Mesendoderm (in vitro differentiated cells): ENCODE measurements around the gene PPP1R12B. TPM values are rescaled to one million over a fixed set of nuclear protein-coding genes. Genes with fewer than 3 reads are reported as not detected.
A peak's percentile ranks its signal among the peaks of the same experiment; 100 is the strongest.

ENCODE experiments used
- DNase-seq: peaks from one replicate; pipeline ENCODE4 v3.0.0; 2013
- H2AK5ac ChIP-seq: 2 replicates; pipeline ENCODE4 v1.6.1; 2013; ENCODE audit warnings: low read length, inconsistent platforms
- H2BK120ac ChIP-seq: 2 replicates; pipeline ENCODE4 v1.6.1; 2013; ENCODE audit warnings: low read depth, mild to moderate bottlenecking, low read length, moderate library complexity, mixed read lengths
- H2BK15ac ChIP-seq: replicated peaks from 2 replicates; pipeline ENCODE4 v1.6.1; 2013; ENCODE audit warnings: low read depth, mild to moderate bottlenecking, moderate library complexity
- H2BK5ac ChIP-seq: 2 replicates; pipeline ENCODE4 v1.6.1; 2013; ENCODE audit warnings: low read length, inconsistent platforms
- H3K18ac ChIP-seq: 2 replicates; pipeline ENCODE4 v1.6.1; 2013; ENCODE audit warnings: mild to moderate bottlenecking, low read length, mixed read lengths
- H3K23ac ChIP-seq: one replicate; pipeline ENCODE4 v1.6.1; 2013; ENCODE audit warnings: low read length
- H3K27ac ChIP-seq: 2 replicates; pipeline ENCODE4 v1.5.1; 2013; ENCODE audit warnings: low read depth, mild to moderate bottlenecking, inconsistent platforms, low read length, moderate library complexity
- H3K27me3 ChIP-seq: 2 replicates; pipeline ENCODE4 v1.6.1; 2013; ENCODE audit warnings: low read length, control low read depth, mild to moderate bottlenecking, inconsistent platforms; ENCODE audit not compliant: insufficient read depth, poor library complexity
- H3K36me3 ChIP-seq: 2 replicates; pipeline ENCODE4 v1.6.1; 2013; ENCODE audit warnings: low read length, inconsistent platforms; ENCODE audit not compliant: control insufficient read depth, insufficient read depth
- H3K4ac ChIP-seq: one replicate; pipeline ENCODE4 v1.6.1; 2013; ENCODE audit warnings: low read depth, mild to moderate bottlenecking, low read length, moderate library complexity
- H3K4me1 ChIP-seq: 2 replicates; pipeline ENCODE4 v1.6.1; 2013; ENCODE audit warnings: low read depth, low read length, inconsistent platforms; ENCODE audit not compliant: control insufficient read depth
- H3K4me2 ChIP-seq: 2 replicates; pipeline ENCODE4 v1.6.1; 2013; ENCODE audit warnings: low read length
- H3K4me3 ChIP-seq: 2 replicates; pipeline ENCODE4 v1.5.1; 2013; ENCODE audit warnings: mild to moderate bottlenecking, low read length
- H3K56ac ChIP-seq: one replicate; pipeline ENCODE4 v1.6.1; 2013; ENCODE audit warnings: low read length
- H3K79me1 ChIP-seq: 2 replicates; pipeline ENCODE4 v1.6.1; 2013; ENCODE audit warnings: low read length, inconsistent platforms
- H3K79me2 ChIP-seq: 2 replicates; pipeline ENCODE4 v1.6.1; 2013; ENCODE audit warnings: mild to moderate bottlenecking, low read length; ENCODE audit not compliant: control insufficient read depth, insufficient read depth
- H3K9ac ChIP-seq: 2 replicates; pipeline ENCODE4 v1.6.1; 2013; ENCODE audit warnings: low read length, inconsistent platforms
- H4K5ac ChIP-seq: one replicate; pipeline ENCODE4 v1.6.1; 2013; ENCODE audit warnings: low read length
- H4K8ac ChIP-seq: one replicate; pipeline ENCODE4 v1.6.1; 2013; ENCODE audit warnings: low read depth, mild to moderate bottlenecking, control low read depth, low read length, moderate library complexity
- WGBS: extraction: QIAGEN DNeasy Blood & Tissue Kit; methylation state at CpG from one replicate; pipeline ENCODE4 v1.1.7; 2013; ENCODE audit warnings: low lambda C conversion rate, missing lambda C conversion rate; ENCODE audit not compliant: insufficient coverage; ENCODE audit errors: extremely low coverage; 5-methylcytosine and 5-hydroxymethylcytosine counted together
- small RNA-seq: library from polyadenylated mRNA; stranded (forward); fragments of <200 nt; extraction: miRNeasy Mini kit (QIAGEN cat#:217004); gene quantifications from one replicate; pipeline ENCODE3, GENCODE V24; 2013; ENCODE audit not compliant: insufficient read depth

Gene PPP1R12B

DNA sequence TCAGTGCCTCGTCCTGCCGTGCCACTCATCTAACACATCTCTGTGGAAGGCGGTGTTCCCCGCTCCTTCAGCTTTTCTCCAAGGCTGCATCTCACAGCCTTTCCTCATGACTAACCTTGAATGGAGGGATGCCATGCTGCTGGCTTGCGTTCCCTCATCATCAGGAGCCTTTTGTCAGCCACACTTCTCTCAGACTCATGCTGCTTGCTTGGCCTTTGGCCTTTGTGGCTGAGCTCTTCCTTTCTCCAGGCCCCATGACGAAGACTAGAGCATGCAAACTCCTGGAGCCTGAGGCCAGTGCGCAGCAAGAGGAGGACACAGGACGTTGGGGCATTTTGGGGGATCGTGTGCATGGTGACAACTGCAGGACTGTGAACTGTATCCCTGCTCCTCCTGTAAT is 291.0 kb downstream of the PPP1R12B start:
- Histone ChIP-seq H3K79me1 (no peaks in the 10 kb centered on the region), H3K4me2 (no peak overlapping the region), H3K79me2 (no peaks in the 10 kb centered on the region), H3K4ac (no peak overlapping the region), H3K4me1 (peaks cover 3% of the 10 kb centered on the region), H3K36me3 (no peaks in the 10 kb centered on the region), H3K23ac (peak overlapping the region; percentile 45), H4K5ac (no peak overlapping the region), H2BK5ac (no peak overlapping the region), H3K27me3 (no peaks in the 10 kb centered on the region), H2AK5ac (peak overlapping the region; percentile 82), H3K4me3 (no peak overlapping the region), H3K18ac (no peak overlapping the region), H2BK15ac (no peak overlapping the region), H3K9ac (no peak overlapping the region), H4K8ac (no peak overlapping the region), H2BK120ac (no peak overlapping the region), H3K56ac (peak overlapping the region; percentile 49), H3K27ac (no peak overlapping the region)
- WGBS, result no CpG with 5 or more reads among the region's 9 CpGs
- no peak for DNase-seq

DNA sequence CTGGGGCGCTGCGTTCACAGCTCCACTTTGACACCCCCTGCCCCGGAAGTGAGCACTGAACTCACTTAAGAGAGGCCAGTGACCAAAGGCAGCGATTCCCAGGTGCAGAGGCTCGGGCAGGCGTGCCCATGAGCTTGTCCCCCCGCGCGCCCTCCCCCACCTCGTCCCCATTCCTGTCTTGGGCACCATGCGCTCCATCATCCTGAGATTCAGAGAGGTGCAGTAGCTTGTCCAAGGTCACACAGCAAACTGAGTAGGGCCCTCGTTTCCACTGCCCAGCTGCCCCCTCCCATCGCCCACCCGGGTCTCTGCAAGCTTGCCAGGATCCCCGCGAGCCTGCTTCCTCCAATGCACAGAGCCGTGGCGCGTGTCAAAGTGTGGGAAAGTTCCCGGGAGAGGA is 293.7 kb downstream of the PPP1R12B start:
- Histone ChIP-seq H2BK5ac (no peak overlapping the region), H3K4me1 (peaks cover 3% of the 10 kb centered on the region), H3K27ac (no peak overlapping the region), H3K23ac (peak overlapping the region; percentile 15), H2AK5ac (no peak overlapping the region), H3K79me2 (no peaks in the 10 kb centered on the region), H2BK15ac (no peak overlapping the region), H4K8ac (no peak overlapping the region), H3K4ac (no peak overlapping the region), H3K27me3 (no peaks in the 10 kb centered on the region), H4K5ac (no peak overlapping the region), H2BK120ac (no peak overlapping the region), H3K79me1 (no peaks in the 10 kb centered on the region), H3K56ac (peak overlapping the region; percentile 64), H3K18ac (no peak overlapping the region), H3K36me3 (no peaks in the 10 kb centered on the region), H3K9ac (no peak overlapping the region), H3K4me2 (peak overlapping the region; percentile 74), H3K4me3 (no peak overlapping the region)
- WGBS, result no CpG with 5 or more reads among the region's 20 CpGs
- no peak for DNase-seq

Small RNA genes within 50 kb of the gene (small RNA-seq; reads per million reads assigned to genes)
- not detected for gene AC099336.2
- not detected for gene RF00156
- gene RNU6-89P, result not detected
